Adipocyte (in vitro differentiated cells): Measurements from ENCODE around the gene TMEM135.

Source experiments
- DNase-seq: peaks from one replicate; pipeline ENCODE4 v3.0.0-alpha.2; 2015; ENCODE audit warnings: low read depth
- H3K27me3 ChIP-seq: replicated peaks from 2 replicates; pipeline ENCODE4 v1.7.0; 2013; ENCODE audit warnings: mild to moderate bottlenecking, low read length, moderate library complexity; ENCODE audit not compliant: control insufficient read depth, insufficient read depth
- H3K36me3 ChIP-seq: 2 replicates; pipeline ENCODE4 v1.7.0; 2013; ENCODE audit warnings: low read length, mild to moderate bottlenecking, moderate library complexity; ENCODE audit not compliant: control insufficient read depth, insufficient read depth, severe bottlenecking
- H3K4me1 ChIP-seq: 2 replicates; pipeline ENCODE4 v1.7.0; 2013; ENCODE audit warnings: mild to moderate bottlenecking, low read length, moderate library complexity; ENCODE audit not compliant: control insufficient read depth, insufficient read depth
- H3K4me3 ChIP-seq: 2 replicates; pipeline ENCODE4 v1.7.0; 2013; ENCODE audit warnings: mild to moderate bottlenecking, low read length, moderate library complexity
- H3K9ac ChIP-seq: 2 replicates; pipeline ENCODE4 v1.7.0; 2013; ENCODE audit warnings: mild to moderate bottlenecking, low read length, moderate library complexity
- H3K9me3 ChIP-seq: 2 replicates; pipeline ENCODE4 v1.7.0; 2013; ENCODE audit warnings: mild to moderate bottlenecking, low read length, moderate library complexity; ENCODE audit not compliant: control insufficient read depth

The TMEM135 gene

DNA sequence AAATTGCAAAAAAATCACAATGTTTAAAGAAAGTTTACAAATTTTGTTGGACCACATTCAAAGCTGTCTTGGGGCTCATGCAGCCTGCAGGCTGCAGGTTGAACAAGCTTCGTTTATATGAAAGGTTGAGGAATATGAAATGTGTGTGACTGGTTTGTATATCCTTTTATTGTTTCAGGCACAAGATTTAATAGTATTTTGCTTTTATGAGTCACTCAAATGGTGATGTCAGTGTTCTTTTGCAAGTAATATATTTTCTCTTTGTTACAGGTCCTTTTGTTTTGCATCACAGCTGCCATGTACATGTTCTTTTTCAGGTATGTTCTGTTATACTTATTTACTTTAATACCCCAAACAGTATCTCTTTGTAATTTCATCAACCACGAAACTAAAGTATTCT is 198.6 kb downstream of the TMEM135 start:
- H3K36me3 ChIP-seq: peaks cover 13% of the 10 kb centered on the region
- DNase-seq: peak; percentile 16
- H3K27me3 ChIP-seq: no peaks in the 10 kb centered on the region
- peaks cover 12% of the 10 kb centered on the region for H3K9me3 ChIP-seq
- no peak overlapping the region for H3K9ac ChIP-seq
- H3K4me1 ChIP-seq: peaks cover 20% of the 10 kb centered on the region
- no peak overlapping the region for H3K4me3 ChIP-seq

DNA sequence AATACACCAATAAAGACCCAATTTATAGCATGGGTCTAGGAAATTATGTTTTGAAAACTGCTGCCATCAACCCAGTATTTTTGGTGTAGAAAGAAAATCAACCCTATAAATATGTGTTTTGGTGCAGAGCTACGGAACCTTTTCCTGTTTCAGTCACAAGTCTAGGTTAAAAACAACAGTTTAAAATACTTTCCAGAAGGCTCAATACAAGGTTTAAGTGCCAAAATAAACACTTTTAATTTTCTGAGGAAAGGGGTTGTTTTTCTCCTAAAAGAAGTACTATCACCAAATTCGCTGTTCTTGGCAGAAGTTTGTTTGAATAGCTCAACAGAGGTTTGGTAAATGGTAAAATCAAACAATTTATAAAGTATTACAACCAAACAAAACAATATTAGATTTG is 201.3 kb downstream of the TMEM135 start:
- no peak for DNase-seq
- peaks cover 20% of the 10 kb centered on the region for H3K4me1 ChIP-seq
- H3K4me3 ChIP-seq: peak overlapping the region; percentile 26
- no peaks in the 10 kb centered on the region for H3K27me3 ChIP-seq
- H3K9ac ChIP-seq: no peak overlapping the region
- peaks cover 5% of the 10 kb centered on the region for H3K36me3 ChIP-seq
- H3K9me3 ChIP-seq: no peaks in the 10 kb centered on the region

DNA sequence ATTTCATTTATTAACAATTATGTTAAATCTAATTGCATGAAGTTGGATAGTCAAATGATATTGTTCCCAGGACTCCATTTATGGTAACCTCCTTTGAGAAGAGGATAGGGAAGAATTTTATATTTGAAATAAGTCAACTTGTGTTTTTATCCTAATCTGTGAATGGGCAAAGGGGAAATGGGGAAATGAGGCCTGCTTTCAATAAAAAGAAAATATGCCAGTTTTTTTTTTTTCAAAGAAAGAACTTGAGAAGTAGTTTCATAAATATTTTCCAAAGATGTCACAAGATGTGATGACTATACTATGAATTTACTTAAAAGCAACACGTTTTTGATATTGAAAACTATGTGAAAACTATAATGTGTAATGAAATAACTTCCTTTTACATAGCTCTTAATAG is 201.8 kb downstream of the TMEM135 start:
- Histone ChIP-seq H3K9ac (no peak overlapping the region), H3K36me3 (peaks cover 5% of the 10 kb centered on the region), H3K4me1 (peaks cover 20% of the 10 kb centered on the region), H3K27me3 (no peaks in the 10 kb centered on the region), H3K4me3 (no peak overlapping the region), H3K9me3 (no peaks in the 10 kb centered on the region)
- DNase-seq: peak; percentile 57

DNA sequence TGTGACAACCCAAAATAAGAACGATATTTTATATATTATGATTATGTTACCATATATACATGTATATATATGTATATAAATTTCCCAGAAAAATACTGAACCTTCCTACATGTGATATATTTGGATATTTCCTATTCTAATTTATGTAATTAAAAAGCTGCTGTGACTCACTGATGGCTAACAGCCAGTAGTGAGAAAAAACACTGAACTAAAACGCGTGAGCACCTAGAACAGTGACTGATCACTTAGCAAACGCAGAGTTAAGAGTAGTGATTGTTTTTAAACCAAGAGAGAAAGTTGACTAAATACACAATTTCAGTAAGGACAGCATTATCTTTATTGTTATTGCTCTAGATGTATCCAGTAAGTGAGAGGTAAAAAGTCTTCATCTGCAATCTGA is 213.8 kb downstream of the TMEM135 start:
- no peak for DNase-seq
- no peak overlapping the region for H3K9ac ChIP-seq
- H3K36me3 ChIP-seq: no peaks in the 10 kb centered on the region
- H3K4me1 ChIP-seq: peaks cover 5% of the 10 kb centered on the region
- no peaks in the 10 kb centered on the region for H3K9me3 ChIP-seq
- H3K27me3 ChIP-seq: no peaks in the 10 kb centered on the region
- no peak overlapping the region for H3K4me3 ChIP-seq

DNA sequence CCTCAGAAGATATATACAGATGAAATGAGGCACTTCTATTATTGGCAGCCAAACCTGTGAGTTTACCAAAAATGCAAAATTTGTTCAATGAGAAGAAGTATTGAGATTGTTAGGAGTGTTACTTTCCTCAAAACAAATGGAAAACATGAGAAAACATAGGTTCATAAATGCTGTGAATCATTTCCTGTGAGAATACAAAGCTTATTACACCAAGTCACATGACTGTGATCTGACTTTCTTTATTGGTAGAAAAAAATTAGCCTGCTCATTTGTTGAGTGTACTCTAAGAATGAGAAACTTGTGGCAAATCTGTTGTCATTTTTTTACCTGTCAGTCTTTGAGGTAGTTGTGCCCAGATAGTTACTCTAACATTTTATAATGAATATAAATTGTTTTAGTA is 215.1 kb downstream of the TMEM135 start:
- no peaks in the 10 kb centered on the region for H3K36me3 ChIP-seq
- no peak overlapping the region for H3K9ac ChIP-seq
- no peak overlapping the region for H3K4me3 ChIP-seq
- no peaks in the 10 kb centered on the region for H3K27me3 ChIP-seq
- H3K9me3 ChIP-seq: no peaks in the 10 kb centered on the region
- peaks cover 5% of the 10 kb centered on the region for H3K4me1 ChIP-seq
- no peak for DNase-seq

DNA sequence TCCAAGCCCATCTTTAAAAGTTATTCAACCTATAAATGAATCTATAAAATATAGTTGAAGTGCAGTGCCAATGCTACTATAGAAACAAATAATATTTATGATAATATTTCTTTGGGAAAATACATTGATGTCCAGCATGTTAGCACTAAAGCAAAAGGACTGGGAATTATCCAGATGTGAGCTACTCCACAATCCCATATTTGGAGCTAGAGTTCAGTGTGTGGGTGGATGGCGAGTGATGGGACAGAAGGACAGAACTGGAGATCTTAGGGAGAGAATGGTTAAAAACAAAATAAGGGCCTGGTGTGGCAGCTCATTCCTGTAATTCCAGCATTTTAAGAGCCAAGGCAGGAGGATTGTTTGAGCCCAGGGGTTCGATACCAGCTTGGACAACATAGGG is 216.8 kb downstream of the TMEM135 start:
- Histone ChIP-seq H3K4me3 (no peak overlapping the region), H3K9me3 (no peaks in the 10 kb centered on the region), H3K4me1 (peaks cover 2% of the 10 kb centered on the region), H3K27me3 (no peaks in the 10 kb centered on the region), H3K36me3 (peaks cover 4% of the 10 kb centered on the region), H3K9ac (no peak overlapping the region)
- no peak for DNase-seq

DNA sequence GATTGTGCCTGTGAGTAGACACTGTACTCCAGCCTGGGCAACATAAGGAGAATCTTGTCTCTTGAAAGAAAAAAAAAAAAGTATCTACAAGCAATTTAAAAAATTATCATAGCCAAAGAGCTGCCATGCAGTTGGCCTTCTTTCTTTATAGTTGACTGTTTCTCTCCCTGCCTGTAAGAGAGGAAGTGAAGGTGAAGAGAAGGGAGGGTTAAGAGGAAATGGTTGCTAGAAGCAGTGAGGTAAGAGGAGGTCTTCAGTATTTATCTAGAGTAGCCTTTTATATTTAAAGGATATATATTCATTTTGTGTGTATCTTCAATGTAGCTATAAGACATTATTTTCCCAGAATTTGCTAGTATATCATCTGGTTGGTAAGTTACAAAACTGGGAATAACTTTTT is 217.9 kb downstream of the TMEM135 start:
- Histone ChIP-seq H3K4me1 (peaks cover 12% of the 10 kb centered on the region), H3K4me3 (no peak overlapping the region), H3K9me3 (no peaks in the 10 kb centered on the region), H3K27me3 (no peaks in the 10 kb centered on the region), H3K36me3 (peaks cover 4% of the 10 kb centered on the region), H3K9ac (no peak overlapping the region)
- DNase-seq: no peak

DNA sequence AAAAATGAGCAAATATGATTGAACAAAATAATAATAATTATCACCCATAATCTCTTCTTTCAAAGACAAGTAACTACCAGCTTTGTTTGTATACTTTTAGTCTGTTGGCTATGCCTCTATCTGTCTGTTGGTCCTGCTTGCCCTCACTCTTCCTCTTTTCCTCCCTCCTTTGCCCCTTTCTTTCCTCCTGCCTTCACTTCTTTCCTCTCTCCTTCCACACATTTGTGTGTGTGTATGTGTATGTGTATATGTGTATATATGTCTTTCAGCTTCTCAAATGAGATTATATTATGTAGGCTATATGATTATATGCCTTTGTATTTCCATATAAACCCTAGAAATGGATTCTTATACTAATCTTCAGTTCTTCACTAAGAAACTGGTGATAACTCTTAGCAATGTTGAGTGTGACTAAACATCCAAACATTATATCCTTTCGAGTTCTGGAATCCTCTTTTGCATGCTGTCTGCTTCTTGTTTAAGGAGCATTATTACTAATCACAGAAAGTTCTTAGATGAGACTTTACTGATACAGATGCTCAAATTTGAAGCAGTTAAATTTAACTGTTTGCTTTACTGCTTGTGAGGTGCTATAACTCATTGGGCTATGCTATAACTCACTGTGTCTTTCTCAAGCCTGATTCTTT is 219.1 kb downstream of the TMEM135 start:
- DNase-seq: no peak

DNA sequence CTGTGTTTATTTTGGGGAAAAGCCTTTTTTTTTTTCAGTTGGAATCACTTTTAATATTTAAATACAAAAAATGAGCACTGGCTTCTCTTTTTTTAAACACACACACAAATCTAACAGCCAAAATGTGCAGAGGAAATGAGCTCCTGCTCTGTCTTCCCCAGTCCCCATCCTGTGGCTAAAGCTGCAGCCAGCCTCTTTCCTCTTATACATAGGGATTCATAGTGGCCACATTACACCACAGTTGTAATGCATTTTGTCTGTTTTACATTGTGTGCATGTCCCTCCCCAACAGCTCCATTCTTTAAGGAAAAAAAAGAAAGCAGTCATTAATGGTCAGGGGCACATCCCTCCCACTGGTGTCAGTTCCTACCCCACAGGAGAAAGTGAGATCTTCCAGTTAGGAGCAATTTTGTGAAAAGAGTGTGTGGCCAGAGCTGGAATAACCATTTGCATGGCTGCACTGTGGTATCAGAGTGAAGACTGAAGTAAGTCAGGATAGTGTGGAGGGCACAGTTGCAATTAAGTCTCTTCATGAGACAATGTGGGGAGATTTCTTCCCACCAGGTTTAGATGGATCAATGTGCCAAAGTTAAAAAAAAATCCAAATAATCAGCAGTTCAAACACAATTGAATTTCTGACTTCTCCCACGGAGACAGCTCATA is 220.6 kb downstream of the TMEM135 start:
- peaks cover 26% of the 10 kb centered on the region for H3K4me1 ChIP-seq
- H3K27me3 ChIP-seq: no peaks in the 10 kb centered on the region
- no peak for DNase-seq
- H3K36me3 ChIP-seq: peaks cover 4% of the 10 kb centered on the region
- no peak overlapping the region for H3K9ac ChIP-seq
- no peaks in the 10 kb centered on the region for H3K9me3 ChIP-seq
- no peak overlapping the region for H3K4me3 ChIP-seq

More for the DNA sequence above, 219.1 kb downstream of the TMEM135 start:
- no peaks in the 10 kb centered on the region for H3K27me3 ChIP-seq
- H3K9me3 ChIP-seq: no peaks in the 10 kb centered on the region
- H3K9ac ChIP-seq: no peak overlapping the region
- peaks cover 4% of the 10 kb centered on the region for H3K36me3 ChIP-seq
- no peak overlapping the region for H3K4me3 ChIP-seq
- peaks cover 19% of the 10 kb centered on the region for H3K4me1 ChIP-seq

DNA sequence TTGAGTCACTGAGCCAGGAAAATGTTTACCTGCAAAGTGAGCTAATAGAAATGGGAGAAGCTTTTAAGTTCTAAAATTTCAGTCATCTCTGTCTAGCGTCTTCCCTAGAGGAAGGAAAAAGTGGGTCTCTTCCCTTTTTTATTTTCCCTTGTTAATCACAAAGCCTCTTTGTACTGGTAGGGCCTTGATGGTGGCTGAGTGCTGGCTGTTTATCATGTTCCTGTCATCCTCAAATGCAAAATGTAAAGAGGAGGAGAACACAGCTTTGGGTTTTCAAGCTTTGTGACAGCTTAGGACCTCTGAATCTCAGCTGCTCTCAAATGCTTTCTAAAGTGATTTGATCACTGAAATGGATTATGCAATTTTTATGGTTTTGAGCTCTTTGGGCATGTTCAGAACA is 222.0 kb downstream of the TMEM135 start:
- Histone ChIP-seq H3K9me3 (no peaks in the 10 kb centered on the region), H3K4me3 (no peak overlapping the region), H3K36me3 (peaks cover 4% of the 10 kb centered on the region), H3K4me1 (peaks cover 40% of the 10 kb centered on the region), H3K27me3 (no peaks in the 10 kb centered on the region), H3K9ac (peak overlapping the region; percentile 12)
- DNase-seq: no peak

DNA sequence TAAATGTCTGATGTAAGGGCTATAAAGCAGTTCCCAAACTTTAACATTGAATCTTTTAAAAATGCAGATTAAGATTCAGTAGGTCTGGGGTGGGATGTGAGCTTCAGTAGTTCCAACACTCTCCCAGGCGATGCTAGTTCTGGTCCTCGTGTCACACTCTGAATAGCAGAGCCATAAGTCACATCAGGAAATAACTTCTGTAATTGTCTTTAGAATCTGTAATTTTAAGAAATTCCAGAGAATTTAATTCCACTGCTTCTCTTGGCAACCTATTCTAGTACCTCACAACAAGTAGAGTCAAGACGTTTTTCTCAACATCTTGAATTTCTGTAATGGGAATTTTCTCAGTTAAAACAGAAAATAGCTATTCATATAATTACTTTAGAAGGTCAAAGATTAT is 223.1 kb downstream of the TMEM135 start:
- no peaks in the 10 kb centered on the region for H3K27me3 ChIP-seq
- peaks cover 4% of the 10 kb centered on the region for H3K36me3 ChIP-seq
- H3K4me1 ChIP-seq: peaks cover 51% of the 10 kb centered on the region
- H3K9ac ChIP-seq: no peak overlapping the region
- H3K4me3 ChIP-seq: no peak overlapping the region
- H3K9me3 ChIP-seq: no peaks in the 10 kb centered on the region
- DNase-seq: peak; percentile 51
